SK-N-SH treated with all-trans-retinoic acid at 6 μM for 48 hours (cell line): ENCODE data around the gene EML4.
A peak's percentile ranks its signal among the peaks of the same experiment; 100 is the strongest.

Experiments used
- ATAC-seq: fragments of 200-7000 bp; cut with Tn5 transposase; 3 replicates; pipeline ENCODE4 v1.9.1; 2020; ENCODE audit warnings: mild to moderate bottlenecking, moderate library complexity
- ARNTL ChIP-seq: fragments of 450-650 bp; formaldehyde crosslinking; IDR thresholded peaks from 2 replicates; pipeline ENCODE4 v1.5.0; 2020; ENCODE audit warnings: low read depth, mild to moderate bottlenecking, moderate library complexity, borderline replicate concordance
- BACH2 ChIP-seq: fragments of 250-450 bp; sonication (Bioruptor Pico); IDR thresholded peaks from 2 replicates; pipeline ENCODE4 v1.9.0; 2021; ENCODE audit warnings: mild to moderate bottlenecking, borderline replicate concordance
- CREB5 ChIP-seq: fragments of 250-450 bp; sonication (Bioruptor Pico); IDR thresholded peaks from 2 replicates; pipeline ENCODE4 v1.5.1; 2020; ENCODE audit warnings: low read depth, mild to moderate bottlenecking, moderate library complexity
- CSDC2 ChIP-seq: fragments of 250-450 bp; sonication (Bioruptor Pico); IDR thresholded peaks from 2 replicates; pipeline ENCODE4 v1.5.0; 2020; ENCODE audit warnings: mild to moderate bottlenecking, moderate library complexity
- ESRRG ChIP-seq: fragments of 250-450 bp; sonication (Bioruptor Pico); IDR thresholded peaks from 2 replicates; pipeline ENCODE4 v1.6.1; 2021; ENCODE audit warnings: mild to moderate bottlenecking
- ISL1 ChIP-seq: fragments of 250-450 bp; sonication (Bioruptor Pico); IDR thresholded peaks from 2 replicates; pipeline ENCODE4 v2.1.2; 2022; ENCODE audit warnings: mild to moderate bottlenecking, moderate library complexity
- OSR1 ChIP-seq: fragments of 250-450 bp; sonication (Bioruptor Pico); IDR thresholded peaks from 2 replicates; pipeline ENCODE4 v1.8.0; 2022; ENCODE audit warnings: moderate library complexity, mild to moderate bottlenecking, inconsistent platforms
- PPARA ChIP-seq: fragments of 250-450 bp; sonication (Bioruptor Pico); IDR thresholded peaks from 2 replicates; pipeline ENCODE4 v1.5.0; 2020; ENCODE audit warnings: mild to moderate bottlenecking, borderline replicate concordance
- RARB ChIP-seq: fragments of 250-450 bp; sonication (Bioruptor Pico); IDR thresholded peaks from 2 replicates; pipeline ENCODE4 v1.8.0; 2021; ENCODE audit warnings: mild to moderate bottlenecking, moderate library complexity
- SNAI2 ChIP-seq: fragments of 250-450 bp; sonication (Bioruptor Pico); IDR thresholded peaks from 2 replicates; pipeline ENCODE4 v1.5.0; 2020; ENCODE audit warnings: mild to moderate bottlenecking, moderate library complexity
- TCF4 ChIP-seq: fragments of 250-450 bp; sonication (Bioruptor Pico); IDR thresholded peaks from 2 replicates; pipeline ENCODE4 v1.8.0; 2021; ENCODE audit warnings: mild to moderate bottlenecking, moderate library complexity, borderline replicate concordance
- TOX ChIP-seq: fragments of 250-450 bp; sonication (Bioruptor Pico); IDR thresholded peaks from 2 replicates; pipeline ENCODE4 v1.8.0; 2021; ENCODE audit warnings: mild to moderate bottlenecking, moderate library complexity, borderline replicate concordance
- ZFP3 ChIP-seq: fragments of 250-450 bp; sonication (Bioruptor Pico); IDR thresholded peaks from 2 replicates; pipeline ENCODE4 v1.5.0; 2020; ENCODE audit warnings: mild to moderate bottlenecking, moderate library complexity
- ZFP30 ChIP-seq: fragments of 450-650 bp; formaldehyde crosslinking; IDR thresholded peaks from 2 replicates; pipeline ENCODE4 v1.5.0; 2022; ENCODE audit warnings: mild to moderate bottlenecking, moderate library complexity
- ZNF565 ChIP-seq: fragments of 450-650 bp; formaldehyde crosslinking; conservative IDR thresholded peaks from 2 replicates; pipeline ENCODE4 v1.5.0; 2020; ENCODE audit warnings: low read depth, mild to moderate bottlenecking, moderate library complexity
- ZNF70 ChIP-seq: fragments of 450-650 bp; formaldehyde crosslinking; IDR thresholded peaks from 2 replicates; pipeline ENCODE4 v1.5.0; 2020; ENCODE audit warnings: mild to moderate bottlenecking, moderate library complexity
- ZNF8 ChIP-seq: fragments of 450-650 bp; formaldehyde crosslinking; IDR thresholded peaks from 2 replicates; pipeline ENCODE4 v1.5.0; 2020; ENCODE audit warnings: mild to moderate bottlenecking, moderate library complexity
- TF ChIP-seq, protein P1 (sequence below): fragments of 250-450 bp; sonication (Bioruptor Pico); IDR thresholded peaks from 2 replicates; pipeline ENCODE4 v1.5.1; 2021; ENCODE audit warnings: mild to moderate bottlenecking, moderate library complexity
- TF ChIP-seq, protein P2 (sequence below): fragments of 250-450 bp; sonication (Bioruptor Pico); IDR thresholded peaks from 2 replicates; pipeline ENCODE4 v1.8.0; 2020; ENCODE audit warnings: mild to moderate bottlenecking, moderate library complexity, borderline replicate concordance
- TF ChIP-seq, protein P3 (sequence below): fragments of 250-450 bp; sonication (Bioruptor Pico); IDR thresholded peaks from 2 replicates; pipeline ENCODE4 v1.8.0; 2021; ENCODE audit warnings: low read depth, mild to moderate bottlenecking, moderate library complexity, borderline replicate concordance
- TF ChIP-seq, protein P4 (sequence below): fragments of 250-450 bp; sonication (Bioruptor Pico); IDR thresholded peaks from 2 replicates; pipeline ENCODE4 v1.5.0; 2020; ENCODE audit warnings: mild to moderate bottlenecking, moderate library complexity

Gene EML4

GRCh38 chr2:42223067-42223854 is 54.1 kb downstream of the EML4 start:
- no peak for TF ChIP-seq SNAI2 (CRISPR knock-in tag)
- no peak for TF ChIP-seq ZNF565 (CRISPR knock-in tag)
- TF ChIP-seq ZFP30: no peak
- TF ChIP-seq, protein P1, sequence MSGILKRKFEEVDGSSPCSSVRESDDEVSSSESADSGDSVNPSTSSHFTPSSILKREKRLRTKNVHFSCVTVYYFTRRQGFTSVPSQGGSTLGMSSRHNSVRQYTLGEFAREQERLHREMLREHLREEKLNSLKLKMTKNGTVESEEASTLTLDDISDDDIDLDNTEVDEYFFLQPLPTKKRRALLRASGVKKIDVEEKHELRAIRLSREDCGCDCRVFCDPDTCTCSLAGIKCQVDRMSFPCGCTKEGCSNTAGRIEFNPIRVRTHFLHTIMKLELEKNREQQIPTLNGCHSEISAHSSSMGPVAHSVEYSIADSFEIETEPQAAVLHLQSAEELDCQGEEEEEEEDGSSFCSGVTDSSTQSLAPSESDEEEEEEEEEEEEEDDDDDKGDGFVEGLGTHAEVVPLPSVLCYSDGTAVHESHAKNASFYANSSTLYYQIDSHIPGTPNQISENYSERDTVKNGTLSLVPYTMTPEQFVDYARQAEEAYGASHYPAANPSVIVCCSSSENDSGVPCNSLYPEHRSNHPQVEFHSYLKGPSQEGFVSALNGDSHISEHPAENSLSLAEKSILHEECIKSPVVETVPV (CRISPR knock-in tag): no peak
- TF ChIP-seq ZFP3 (CRISPR knock-in tag): no peak
- no peak for TF ChIP-seq PPARA (CRISPR knock-in tag)
- TF ChIP-seq TOX (CRISPR knock-in tag): no peak
- no peak for TF ChIP-seq ARNTL (CRISPR knock-in tag)
- no peak for TF ChIP-seq CSDC2
- TF ChIP-seq RARB (CRISPR knock-in tag): no peak
- TF ChIP-seq, protein P2, sequence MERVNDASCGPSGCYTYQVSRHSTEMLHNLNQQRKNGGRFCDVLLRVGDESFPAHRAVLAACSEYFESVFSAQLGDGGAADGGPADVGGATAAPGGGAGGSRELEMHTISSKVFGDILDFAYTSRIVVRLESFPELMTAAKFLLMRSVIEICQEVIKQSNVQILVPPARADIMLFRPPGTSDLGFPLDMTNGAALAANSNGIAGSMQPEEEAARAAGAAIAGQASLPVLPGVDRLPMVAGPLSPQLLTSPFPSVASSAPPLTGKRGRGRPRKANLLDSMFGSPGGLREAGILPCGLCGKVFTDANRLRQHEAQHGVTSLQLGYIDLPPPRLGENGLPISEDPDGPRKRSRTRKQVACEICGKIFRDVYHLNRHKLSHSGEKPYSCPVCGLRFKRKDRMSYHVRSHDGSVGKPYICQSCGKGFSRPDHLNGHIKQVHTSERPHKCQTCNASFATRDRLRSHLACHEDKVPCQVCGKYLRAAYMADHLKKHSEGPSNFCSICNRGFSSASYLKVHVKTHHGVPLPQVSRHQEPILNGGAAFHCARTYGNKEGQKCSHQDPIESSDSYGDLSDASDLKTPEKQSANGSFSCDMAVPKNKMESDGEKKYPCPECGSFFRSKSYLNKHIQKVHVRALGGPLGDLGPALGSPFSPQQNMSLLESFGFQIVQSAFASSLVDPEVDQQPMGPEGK (CRISPR knock-in tag): no peak
- TF ChIP-seq, protein P3, sequence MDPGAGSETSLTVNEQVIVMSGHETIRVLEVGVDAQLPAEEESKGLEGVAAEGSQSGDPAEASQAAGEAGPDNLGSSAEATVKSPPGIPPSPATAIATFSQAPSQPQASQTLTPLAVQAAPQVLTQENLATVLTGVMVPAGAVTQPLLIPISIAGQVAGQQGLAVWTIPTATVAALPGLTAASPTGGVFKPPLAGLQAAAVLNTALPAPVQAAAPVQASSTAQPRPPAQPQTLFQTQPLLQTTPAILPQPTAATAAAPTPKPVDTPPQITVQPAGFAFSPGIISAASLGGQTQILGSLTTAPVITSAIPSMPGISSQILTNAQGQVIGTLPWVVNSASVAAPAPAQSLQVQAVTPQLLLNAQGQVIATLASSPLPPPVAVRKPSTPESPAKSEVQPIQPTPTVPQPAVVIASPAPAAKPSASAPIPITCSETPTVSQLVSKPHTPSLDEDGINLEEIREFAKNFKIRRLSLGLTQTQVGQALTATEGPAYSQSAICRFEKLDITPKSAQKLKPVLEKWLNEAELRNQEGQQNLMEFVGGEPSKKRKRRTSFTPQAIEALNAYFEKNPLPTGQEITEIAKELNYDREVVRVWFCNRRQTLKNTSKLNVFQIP (CRISPR knock-in tag): no peak
- no peak for TF ChIP-seq TCF4
- peak; percentile 15; the same call in 1 of the 3 replicates for ATAC-seq

GRCh38 chr2:42223855-42224268 is 54.7 kb downstream of the EML4 start:
- ATAC-seq: peak; percentile 56
- no peak for TF ChIP-seq ARNTL (CRISPR knock-in tag)
- no peak for TF ChIP-seq ZNF70 (CRISPR knock-in tag)
- TF ChIP-seq ZNF8: no peak
- no peak for TF ChIP-seq CREB5 (CRISPR knock-in tag)
- TF ChIP-seq BACH2 (CRISPR knock-in tag): no peak
- no peak for TF ChIP-seq TOX (CRISPR knock-in tag)
- no peak for TF ChIP-seq SNAI2 (CRISPR knock-in tag)
- no peak for TF ChIP-seq RARB (CRISPR knock-in tag)
- no peak for TF ChIP-seq OSR1
- TF ChIP-seq, protein P1 (CRISPR knock-in tag): no peak
- TF ChIP-seq ZFP3 (CRISPR knock-in tag): no peak
- TF ChIP-seq ESRRG (CRISPR knock-in tag): no peak
- TF ChIP-seq, protein P4, sequence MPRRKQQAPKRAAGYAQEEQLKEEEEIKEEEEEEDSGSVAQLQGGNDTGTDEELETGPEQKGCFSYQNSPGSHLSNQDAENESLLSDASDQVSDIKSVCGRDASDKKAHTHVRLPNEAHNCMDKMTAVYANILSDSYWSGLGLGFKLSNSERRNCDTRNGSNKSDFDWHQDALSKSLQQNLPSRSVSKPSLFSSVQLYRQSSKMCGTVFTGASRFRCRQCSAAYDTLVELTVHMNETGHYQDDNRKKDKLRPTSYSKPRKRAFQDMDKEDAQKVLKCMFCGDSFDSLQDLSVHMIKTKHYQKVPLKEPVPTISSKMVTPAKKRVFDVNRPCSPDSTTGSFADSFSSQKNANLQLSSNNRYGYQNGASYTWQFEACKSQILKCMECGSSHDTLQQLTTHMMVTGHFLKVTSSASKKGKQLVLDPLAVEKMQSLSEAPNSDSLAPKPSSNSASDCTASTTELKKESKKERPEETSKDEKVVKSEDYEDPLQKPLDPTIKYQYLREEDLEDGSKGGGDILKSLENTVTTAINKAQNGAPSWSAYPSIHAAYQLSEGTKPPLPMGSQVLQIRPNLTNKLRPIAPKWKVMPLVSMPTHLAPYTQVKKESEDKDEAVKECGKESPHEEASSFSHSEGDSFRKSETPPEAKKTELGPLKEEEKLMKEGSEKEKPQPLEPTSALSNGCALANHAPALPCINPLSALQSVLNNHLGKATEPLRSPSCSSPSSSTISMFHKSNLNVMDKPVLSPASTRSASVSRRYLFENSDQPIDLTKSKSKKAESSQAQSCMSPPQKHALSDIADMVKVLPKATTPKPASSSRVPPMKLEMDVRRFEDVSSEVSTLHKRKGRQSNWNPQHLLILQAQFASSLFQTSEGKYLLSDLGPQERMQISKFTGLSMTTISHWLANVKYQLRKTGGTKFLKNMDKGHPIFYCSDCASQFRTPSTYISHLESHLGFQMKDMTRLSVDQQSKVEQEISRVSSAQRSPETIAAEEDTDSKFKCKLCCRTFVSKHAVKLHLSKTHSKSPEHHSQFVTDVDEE: no peak
- TF ChIP-seq PPARA (CRISPR knock-in tag): no peak
- no peak for TF ChIP-seq ISL1 (CRISPR knock-in tag)
